Left lung (tissue), 10 donors: Measurements from ENCODE around the gene EVI5. TPM values are rescaled to one million over a fixed set of nuclear protein-coding genes. Genes with fewer than 3 reads are reported as not detected.

Source experiments
- ATAC-seq: fragments of 200-7000 bp; cut with Tn5 transposase; one replicate; pipeline ENCODE4 v1.9.1; 2020; ENCODE audit warnings: moderate library complexity
- DNase-seq, 4 donors: peaks; one replicate each; pipeline ENCODE4 v3.0.0-alpha.2; 2013 to 2020
- H3K27ac ChIP-seq, 2 donors: fragments of 200-600 bp; sonication (generic) in 1 of 2; one replicate each; pipeline versions ENCODE4 v1.5.0 to v1.8.0; 2020 to 2021
- H3K27me3 ChIP-seq, 2 donors: fragments of 200-600 bp; sonication (generic) in 1 of 2; one replicate each; pipeline versions ENCODE4 v1.5.0 to v1.8.0; 2020 to 2021
- H3K36me3 ChIP-seq, 2 donors: fragments of 200-600 bp; sonication (generic) in 1 of 2; one replicate each; pipeline versions ENCODE4 v1.5.0 to v1.8.0; 2020 to 2021
- H3K4me1 ChIP-seq, 2 donors: fragments of 200-600 bp; one replicate each; pipeline ENCODE4 v1.8.0; 2021
- H3K4me3 ChIP-seq, 2 donors: fragments of 200-600 bp; sonication (generic) in 1 of 2; one replicate each; pipeline versions ENCODE4 v1.5.0 to v1.8.0; 2020 to 2021; ENCODE audit warnings: mild to moderate bottlenecking in 1 of 2
- H3K9me3 ChIP-seq, 2 donors: fragments of 200-600 bp; sonication (generic) in 1 of 2; one replicate each; pipeline versions ENCODE4 v1.5.0 to v1.8.0; 2020 to 2021
- intact Hi-C, 2 donors: fragments of 100-400 bp; cut with DNase I; formaldehyde crosslinking; loops; one replicate each; pipeline versions ENCODE4 v1.11.2 to v1.14.2; 2022
- polyA plus RNA-seq, 6 donors: library from polyadenylated mRNA; unstranded; fragments of 120-200 nt; gene quantifications; one replicate each; pipeline ENCODE4 v1.2.1, GENCODE V29; 2013; ENCODE audit not compliant: insufficient read length in 6 of 6
- total RNA-seq, 2 donors: library from RNA; stranded (reverse); fragmentation: NEBNext Ultra II Directional; extraction: Animal tissue kit (Norgen Biotek cat#: 25700); gene quantifications; one replicate each; pipeline ENCODE4 v1.2.1, GENCODE V29; 2021
- TF ChIP-seq, protein P1 (sequence below), 2 donors: fragments of 200-600 bp; sonication (generic) in 1 of 2; IDR thresholded peaks; one replicate each; pipeline versions ENCODE4 v1.5.0 to v1.8.0; 2021; ENCODE audit warnings: antibody characterized with exemption in 2 of 2
- donor health status: DM: no; HTN: yes; CAD: no.
- donor health status: DM: no; HTN: no; CAD: no.

EVI5 gene
- total and polyA plus RNA-seq, 8 donors, result 17.5 to 49.7 (median 22.4) TPM

DNA sequence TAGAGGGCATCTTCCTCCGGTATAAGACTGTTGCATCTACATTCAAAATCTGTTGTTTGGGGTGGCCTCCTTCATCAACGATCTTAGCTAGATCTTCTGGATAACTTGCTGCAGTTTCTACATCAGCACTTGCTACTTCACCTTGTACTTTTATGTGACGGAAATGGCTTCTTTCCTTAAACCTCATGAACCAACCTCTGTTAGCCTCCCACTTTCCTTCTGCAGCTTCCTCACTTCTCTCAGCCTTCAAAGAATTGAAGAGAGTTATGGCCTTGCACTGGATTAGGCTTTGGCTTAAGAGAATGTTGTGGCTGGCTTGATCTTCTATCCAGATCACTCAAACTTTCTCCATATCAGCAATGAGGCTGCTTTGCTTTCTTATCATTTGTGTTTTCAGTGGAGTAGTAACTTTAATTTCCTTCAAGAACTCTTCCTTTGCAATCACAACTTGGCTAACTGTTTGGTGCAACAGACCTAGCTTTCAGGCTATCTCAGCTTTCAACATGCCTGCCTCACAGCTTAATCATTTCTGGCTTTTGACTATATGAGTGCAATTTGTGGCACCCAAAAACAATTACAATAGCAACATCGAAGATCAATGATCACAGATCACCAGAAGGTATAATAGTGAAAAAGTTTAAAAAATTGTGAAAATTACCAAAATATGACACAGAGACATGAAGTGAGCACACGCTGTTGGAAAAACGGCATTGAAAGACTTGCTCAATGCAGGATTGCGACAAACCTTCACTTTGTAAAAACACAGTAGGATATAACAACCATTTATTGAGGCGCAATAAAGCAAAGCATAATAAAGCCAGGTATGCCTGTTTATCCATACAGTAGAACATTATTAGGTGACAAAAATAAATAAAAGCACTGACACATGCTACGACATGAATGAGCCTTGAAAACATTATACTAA, 241.5 kb downstream of the EVI5 start:
- no peaks in the 10 kb centered on the region for H3K36me3 ChIP-seq
- DNase-seq (no peak), ATAC-seq (no peak)
- no peaks in the 10 kb centered on the region for H3K27me3 ChIP-seq
- TF ChIP-seq, protein P1, sequence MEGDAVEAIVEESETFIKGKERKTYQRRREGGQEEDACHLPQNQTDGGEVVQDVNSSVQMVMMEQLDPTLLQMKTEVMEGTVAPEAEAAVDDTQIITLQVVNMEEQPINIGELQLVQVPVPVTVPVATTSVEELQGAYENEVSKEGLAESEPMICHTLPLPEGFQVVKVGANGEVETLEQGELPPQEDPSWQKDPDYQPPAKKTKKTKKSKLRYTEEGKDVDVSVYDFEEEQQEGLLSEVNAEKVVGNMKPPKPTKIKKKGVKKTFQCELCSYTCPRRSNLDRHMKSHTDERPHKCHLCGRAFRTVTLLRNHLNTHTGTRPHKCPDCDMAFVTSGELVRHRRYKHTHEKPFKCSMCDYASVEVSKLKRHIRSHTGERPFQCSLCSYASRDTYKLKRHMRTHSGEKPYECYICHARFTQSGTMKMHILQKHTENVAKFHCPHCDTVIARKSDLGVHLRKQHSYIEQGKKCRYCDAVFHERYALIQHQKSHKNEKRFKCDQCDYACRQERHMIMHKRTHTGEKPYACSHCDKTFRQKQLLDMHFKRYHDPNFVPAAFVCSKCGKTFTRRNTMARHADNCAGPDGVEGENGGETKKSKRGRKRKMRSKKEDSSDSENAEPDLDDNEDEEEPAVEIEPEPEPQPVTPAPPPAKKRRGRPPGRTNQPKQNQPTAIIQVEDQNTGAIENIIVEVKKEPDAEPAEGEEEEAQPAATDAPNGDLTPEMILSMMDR (IDR thresholded peaks at IDR 0.05), result no peak
- no peaks in the 10 kb centered on the region for H3K9me3 ChIP-seq
- intact Hi-C loops, result no loop called here
- H3K4me3 ChIP-seq, result no peak overlapping the region
- peaks cover 0 to 3% of the 10 kb centered on the region in 2 donors for H3K4me1 ChIP-seq
- H3K27ac ChIP-seq, result peak overlapping the region in 1 of 2 donors; percentile 49

DNA sequence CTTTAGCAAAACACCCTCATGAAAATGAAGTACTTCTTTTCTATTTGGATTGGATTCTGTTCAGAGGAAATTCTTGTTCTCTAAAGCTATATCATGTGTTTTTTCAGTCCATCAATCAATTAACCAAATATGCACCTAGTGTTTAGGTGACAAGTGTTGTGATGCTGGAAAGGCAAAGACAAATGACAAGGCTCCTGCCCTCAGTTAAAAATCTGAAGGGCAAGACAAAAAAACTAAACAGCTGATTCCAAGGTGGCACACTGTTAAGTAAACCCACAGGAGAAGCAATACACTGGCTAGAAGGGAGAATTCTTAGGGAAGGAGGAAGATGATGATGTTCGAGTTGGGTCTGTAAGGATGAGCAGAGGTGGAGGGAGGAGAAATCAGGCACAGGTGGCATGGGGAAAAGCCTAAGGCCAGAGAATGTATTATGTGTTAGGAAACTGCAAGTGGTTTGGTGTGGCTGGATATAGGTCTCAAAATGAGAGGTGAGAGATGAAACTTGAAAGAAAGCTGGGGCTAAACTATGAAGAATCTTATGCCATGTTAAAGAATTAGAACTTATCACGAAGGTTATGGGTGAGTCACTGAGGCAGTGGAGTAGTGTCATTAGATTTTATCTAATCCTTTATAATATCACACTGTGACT, 246.4 kb downstream of the EVI5 start:
- intact Hi-C loops, result no loop called here
- H3K4me3 ChIP-seq, result no peak overlapping the region
- no peaks in the 10 kb centered on the region for H3K27me3 ChIP-seq
- ATAC-seq, result no peak
- DNase-seq, result no peak
- peaks cover 0 to 23% of the 10 kb centered on the region in 2 donors for H3K4me1 ChIP-seq
- TF ChIP-seq, protein P1 (IDR thresholded peaks at IDR 0.05), result no peak
- no peak overlapping the region for H3K27ac ChIP-seq
- H3K9me3 ChIP-seq, result no peaks in the 10 kb centered on the region
- no peaks in the 10 kb centered on the region for H3K36me3 ChIP-seq

DNA sequence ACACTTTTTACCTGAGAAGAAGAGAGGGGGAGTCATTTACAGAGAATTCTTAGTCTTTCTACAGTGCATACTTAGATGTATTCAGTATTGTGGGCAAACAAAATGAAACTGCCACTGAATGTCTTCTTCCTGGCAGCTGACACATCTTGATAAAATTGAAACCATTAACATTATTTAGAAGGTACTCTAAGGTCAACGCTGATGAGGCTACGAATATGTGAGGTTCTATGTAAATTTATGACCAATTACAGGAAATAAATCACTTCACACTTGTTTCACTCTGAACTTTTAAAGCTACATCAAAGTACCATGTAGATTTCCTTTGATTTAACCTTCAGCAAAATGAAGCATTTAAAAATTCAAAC, 246.9 kb downstream of the EVI5 start:
- Histone ChIP-seq H3K27ac (no peak overlapping the region), H3K27me3 (no peaks in the 10 kb centered on the region), H3K4me3 (no peak overlapping the region), H3K4me1 (peaks cover 0 to 23% of the 10 kb centered on the region in 2 donors), H3K9me3 (no peaks in the 10 kb centered on the region), H3K36me3 (no peaks in the 10 kb centered on the region)
- intact Hi-C loops, result no loop called here
- DNase-seq, result no peak
- peak; percentile 17 for ATAC-seq
- TF ChIP-seq, protein P1 (IDR thresholded peaks at IDR 0.05), result no peak

DNA sequence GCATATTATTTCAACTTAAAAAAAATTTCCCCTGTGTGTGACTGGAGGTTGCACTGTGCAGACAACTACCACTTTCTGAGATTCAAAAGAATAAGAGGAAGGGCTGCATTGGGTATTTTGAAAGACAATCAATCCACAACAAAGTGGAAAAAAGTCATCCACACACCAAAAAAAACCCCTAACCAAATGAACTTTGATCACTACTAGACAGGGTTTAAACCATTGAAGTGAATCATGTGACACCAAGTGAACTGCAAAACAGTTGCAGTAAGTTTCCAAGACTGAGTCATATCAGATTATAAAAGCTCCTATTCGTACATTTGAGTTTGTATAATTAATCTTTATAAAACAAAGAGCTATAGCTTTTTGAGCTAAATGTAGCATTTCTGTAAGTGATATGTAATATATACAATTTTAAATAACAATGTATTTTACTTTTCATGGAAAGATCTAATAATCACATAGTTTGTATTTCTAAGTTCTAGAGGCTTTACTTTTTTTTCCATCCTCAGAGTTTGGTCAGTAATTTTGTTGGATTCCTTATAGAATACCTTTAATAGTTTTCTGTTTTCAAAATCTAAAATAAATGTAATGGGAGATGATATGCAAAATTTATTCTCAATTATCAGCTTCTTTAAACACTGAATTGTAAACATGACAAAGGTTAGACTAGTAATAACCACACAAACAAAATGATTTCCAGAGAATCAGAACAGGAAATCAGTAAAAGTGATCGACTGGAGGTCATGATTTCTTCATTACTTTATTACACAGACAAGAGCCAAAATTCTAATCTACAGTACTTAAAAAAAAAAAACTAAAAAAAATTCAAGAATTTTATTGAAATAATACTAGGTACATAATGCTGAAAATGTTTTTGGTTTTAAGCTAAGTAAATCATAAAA, 247.7 kb downstream of the EVI5 start:
- no peaks in the 10 kb centered on the region for H3K9me3 ChIP-seq
- H3K36me3 ChIP-seq, result no peaks in the 10 kb centered on the region
- no peak overlapping the region for H3K4me3 ChIP-seq
- DNase-seq (no peak), ATAC-seq (peak; percentile 41)
- intact Hi-C loops, result no loop called here
- H3K27me3 ChIP-seq, result no peaks in the 10 kb centered on the region
- H3K27ac ChIP-seq, result no peak overlapping the region
- H3K4me1 ChIP-seq, result peaks cover 0 to 23% of the 10 kb centered on the region in 2 donors
- TF ChIP-seq, protein P1 (IDR thresholded peaks at IDR 0.05), result no peak
